Measurements from ENCODE around the gene EDC3. TPM values are rescaled to one million over a fixed set of nuclear protein-coding genes. Genes with fewer than 3 reads are reported as not detected.

Gene EDC3
- polyA plus RNA-seq, 3 donors: 41.8 to 44.1 (median 42.0) TPM

- DNase-seq (ENCODE audit: extremely low read depth in 1 of 11, low read depth in 9 of 11, low spot score in 4 of 11): peak; percentile 21 to 78 (median 33)
Measured at GRCh38 chr15:74723754-74724334, 28.0 kb upstream of the EDC3 start.

DNA sequence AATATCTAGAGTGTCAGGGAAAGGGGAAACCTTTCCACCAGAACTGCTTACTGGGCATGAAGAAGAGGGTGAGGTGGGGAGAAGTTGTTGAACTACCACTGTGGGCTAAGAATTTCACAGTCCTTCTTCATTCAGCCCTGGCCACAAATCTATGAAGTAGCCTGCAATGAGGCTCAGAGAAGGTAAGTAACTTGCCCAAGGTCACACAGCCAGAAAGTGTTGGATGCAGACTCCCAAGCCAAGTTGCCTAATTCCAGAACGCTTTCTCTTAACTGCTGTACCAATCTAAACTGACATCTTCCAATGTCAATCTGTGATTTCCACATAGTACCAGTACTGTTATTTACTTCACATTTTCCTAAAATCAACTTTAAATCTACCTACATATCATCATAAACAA, 27.4 kb upstream of the EDC3 start:
- DNase-seq (ENCODE audit: extremely low read depth in 1 of 11, low read depth in 9 of 11, low spot score in 4 of 11): no peak

DNA sequence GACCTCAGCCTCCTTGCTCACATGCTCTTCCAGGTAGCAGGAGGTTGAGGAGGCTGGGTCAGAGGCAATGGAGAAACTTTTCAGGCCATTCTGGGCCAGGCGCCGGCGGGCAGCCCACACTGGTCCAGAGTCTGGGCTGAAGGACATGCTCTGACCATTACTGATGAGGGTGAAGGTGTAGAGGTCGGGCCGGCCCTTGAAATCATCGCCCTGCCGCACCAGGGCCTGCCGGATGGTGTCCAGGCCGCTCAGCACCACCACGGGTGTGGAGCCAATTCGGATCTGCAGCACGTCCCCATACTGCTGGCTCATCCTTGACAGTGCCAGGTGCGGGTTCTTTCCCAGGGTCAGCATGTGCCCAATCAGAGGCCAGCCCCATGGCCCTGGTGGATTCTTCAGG, 26.8 kb upstream of the EDC3 start:
- no peak for DNase-seq (ENCODE audit: extremely low read depth in 1 of 11, low read depth in 9 of 11, low spot score in 4 of 11)

GRCh38 chr15:74716651-74717050, 20.8 kb upstream of the EDC3 start:
- no peak for DNase-seq (ENCODE audit: extremely low read depth in 1 of 11, low read depth in 9 of 11, low spot score in 4 of 11)

DNA sequence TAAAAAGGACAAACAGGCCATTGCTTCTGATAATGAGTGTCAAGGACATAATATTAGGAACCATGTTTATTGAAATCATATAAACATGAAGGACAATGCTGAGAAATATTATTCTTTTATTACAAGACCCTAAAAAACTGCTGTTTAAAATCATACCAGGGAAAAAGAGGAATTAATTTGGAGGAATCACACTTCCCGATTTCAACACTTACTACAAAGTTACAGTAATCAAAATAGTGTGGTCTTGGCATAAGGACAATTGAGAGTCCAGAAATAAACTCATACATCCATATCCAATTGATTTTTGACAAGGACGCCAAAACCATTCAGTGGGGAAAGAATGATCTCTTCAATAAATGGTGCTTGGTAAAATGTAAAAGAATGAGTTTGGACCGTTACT, 16.5 kb upstream of the EDC3 start:
- DNase-seq (ENCODE audit: extremely low read depth in 1 of 11, low read depth in 9 of 11, low spot score in 4 of 11): no peak

GRCh38 chr15:74710319-74711094, 14.7 kb upstream of the EDC3 start:
- DNase-seq (ENCODE audit: extremely low read depth in 1 of 11, low read depth in 9 of 11, low spot score in 4 of 11): no peak

- no peak for DNase-seq (ENCODE audit: extremely low read depth in 1 of 11, low read depth in 9 of 11, low spot score in 4 of 11)
Measured at GRCh38 chr15:74709892-74710291, 14.1 kb upstream of the EDC3 start.

DNA sequence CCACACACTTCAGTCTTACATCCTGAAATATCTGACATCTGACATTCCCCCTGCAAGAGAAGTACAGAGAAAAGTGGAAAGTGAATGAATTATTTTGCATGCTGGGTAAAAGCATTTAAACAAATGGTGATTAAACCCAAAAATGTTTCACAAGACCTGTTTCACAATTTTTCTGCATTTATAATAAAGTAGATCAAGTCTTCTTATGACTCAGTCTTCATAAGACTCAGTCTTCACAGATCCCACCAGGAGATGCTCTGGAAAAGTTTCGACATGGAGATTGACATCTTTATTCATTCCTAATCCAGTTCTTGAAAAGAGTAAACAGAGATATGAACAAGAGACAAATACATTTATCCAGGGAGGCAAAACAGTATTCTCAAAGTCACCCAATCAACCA, 13.2 kb upstream of the EDC3 start:
- DNase-seq (ENCODE audit: extremely low read depth in 1 of 11, low read depth in 9 of 11, low spot score in 4 of 11): no peak

DNA sequence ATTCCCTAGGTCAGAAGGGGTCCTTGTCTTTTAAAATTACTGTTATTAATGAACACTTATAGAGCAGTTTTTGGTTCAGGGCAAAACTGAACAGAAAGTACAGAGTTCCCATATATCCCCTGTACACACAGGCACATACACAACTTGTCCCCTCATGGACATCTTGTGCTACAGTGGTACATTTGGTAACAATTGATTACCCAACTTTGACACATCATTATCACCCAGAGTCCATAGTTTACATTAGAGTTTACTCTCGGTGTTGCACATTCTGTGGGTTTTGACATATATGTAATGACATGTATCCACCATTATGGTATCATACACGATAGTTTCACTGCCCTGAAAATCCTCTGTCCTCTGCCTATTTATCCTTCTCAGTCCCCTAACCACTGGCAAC, 984 bp upstream of the EDC3 start:
- no peak for DNase-seq (ENCODE audit: extremely low read depth in 1 of 11, low read depth in 9 of 11, low spot score in 4 of 11)

DNA sequence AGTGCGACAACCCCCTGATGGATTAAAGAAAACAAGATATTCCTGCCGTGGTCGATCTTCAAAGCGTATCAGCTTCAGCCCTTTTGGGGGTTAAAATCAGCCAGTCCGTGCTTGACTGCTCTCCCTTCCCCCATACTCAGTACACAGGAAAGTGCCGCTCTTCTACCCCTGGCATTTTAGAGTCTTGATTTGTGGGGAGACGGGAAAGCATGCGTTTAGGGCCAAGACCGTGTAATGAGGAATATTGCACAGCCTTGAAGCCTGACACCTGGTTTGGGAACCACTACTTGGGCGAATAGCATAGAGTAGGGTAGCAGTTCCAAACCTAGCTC, 540 bp upstream of the EDC3 start:
- DNase-seq (ENCODE audit: extremely low read depth in 1 of 11, low read depth in 9 of 11, low spot score in 4 of 11): peak in 3 of 11 donors; percentile 0 to 4 (median 3)

DNA sequence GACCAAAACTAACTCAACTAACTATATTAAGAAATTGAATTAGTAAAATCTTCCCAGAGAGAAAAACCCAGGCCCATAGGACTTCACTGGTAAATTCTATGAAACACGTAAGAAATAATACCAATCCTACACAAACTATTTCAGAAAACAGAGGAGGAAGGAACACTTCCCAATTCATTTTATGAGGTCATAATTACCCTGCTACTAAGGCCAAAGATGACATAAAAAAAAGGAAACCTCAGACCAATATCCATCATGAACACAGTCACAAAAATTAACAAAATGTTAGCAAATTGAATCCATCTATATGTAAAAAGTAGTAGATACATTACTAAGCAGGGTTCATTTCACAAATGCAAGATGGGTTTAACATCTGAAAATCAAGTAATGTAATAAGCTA, 3.5 kb downstream of the EDC3 start:
- no peak for DNase-seq (ENCODE audit: extremely low read depth in 1 of 11, low read depth in 9 of 11, low spot score in 4 of 11)

DNA sequence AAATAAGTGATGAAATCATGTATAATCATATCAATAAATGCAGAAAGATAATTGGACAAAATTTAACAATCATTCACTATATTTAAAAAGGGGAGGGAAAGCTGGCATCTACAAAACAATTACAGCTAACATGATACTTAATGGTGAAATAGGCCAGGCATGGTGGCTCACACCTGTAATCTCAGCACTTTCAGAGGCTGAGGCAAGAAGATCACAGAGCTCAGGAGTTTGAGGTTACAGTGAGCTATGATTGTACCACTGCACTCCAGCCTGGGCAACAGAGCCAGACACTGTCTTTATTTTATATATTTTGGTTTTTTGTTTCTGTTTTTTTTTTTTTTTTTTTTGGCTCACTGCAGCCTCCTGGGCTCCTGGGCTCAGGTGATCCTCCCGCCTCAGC, 12.1 kb downstream of the EDC3 start:
- no peak for DNase-seq (ENCODE audit: extremely low read depth in 1 of 11, low read depth in 9 of 11, low spot score in 4 of 11)

DNA sequence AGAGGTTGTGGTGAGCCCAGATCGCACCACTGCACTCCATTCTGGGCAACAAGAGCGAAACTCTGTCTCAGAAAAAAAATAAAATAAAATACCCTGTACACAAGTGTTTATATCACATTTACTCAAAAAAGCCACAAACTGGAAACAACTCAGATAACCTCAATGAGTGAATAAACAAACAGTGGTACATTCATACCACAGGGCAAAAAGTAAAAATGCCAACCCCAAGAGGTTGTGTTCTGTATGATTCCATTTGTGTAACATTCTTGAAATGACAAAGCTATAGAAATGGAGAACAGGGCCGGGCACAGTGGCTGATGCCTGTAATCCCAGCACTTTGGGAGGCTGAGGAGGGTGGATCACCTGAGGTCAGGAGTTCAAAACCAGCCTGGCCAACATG, 12.9 kb downstream of the EDC3 start:
- no peak for DNase-seq (ENCODE audit: extremely low read depth in 1 of 11, low read depth in 9 of 11, low spot score in 4 of 11)

DNA sequence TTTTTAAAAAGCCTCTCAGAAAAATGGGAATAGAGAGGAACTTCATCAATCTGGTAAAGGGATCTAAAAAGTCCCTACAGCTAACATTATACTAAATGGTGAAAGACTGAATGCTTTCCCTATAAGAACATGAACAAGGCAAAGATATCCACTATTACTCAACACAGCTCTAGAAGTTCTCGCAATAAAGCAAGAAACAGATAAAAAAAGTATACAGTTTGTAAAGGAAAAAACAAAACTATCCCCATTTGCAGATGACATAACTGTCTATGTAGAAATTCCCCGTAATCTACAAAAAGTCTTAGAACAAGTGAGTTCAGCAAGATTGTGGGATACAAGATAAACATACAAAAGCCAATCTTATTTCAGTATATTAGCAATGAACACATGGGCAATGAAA, 15.4 kb downstream of the EDC3 start:
- DNase-seq (ENCODE audit: extremely low read depth in 1 of 11, low read depth in 9 of 11, low spot score in 4 of 11): no peak

GRCh38 chr15:74676801-74677200, 19.0 kb downstream of the EDC3 start:
- no peak for DNase-seq (ENCODE audit: extremely low read depth in 1 of 11, low read depth in 9 of 11, low spot score in 4 of 11)

DNA sequence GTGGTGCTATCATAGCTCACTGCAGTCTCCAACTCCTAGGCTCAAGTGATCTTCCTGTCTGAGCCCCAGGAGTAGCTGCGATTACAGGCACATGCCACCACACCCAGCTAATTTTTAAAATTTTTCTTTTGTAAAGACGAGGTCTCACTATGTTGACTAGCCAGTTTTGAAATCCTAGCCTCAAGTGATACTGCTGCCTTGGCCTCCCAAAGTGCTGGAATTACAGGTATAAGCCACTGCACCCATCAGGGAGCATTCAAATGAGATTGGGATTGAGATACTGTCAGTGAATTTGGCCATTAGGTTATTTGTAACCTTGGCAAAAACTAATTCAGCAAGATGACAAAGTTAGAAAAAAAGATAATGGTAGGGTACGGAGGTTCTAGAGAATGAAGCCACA, 21.7 kb downstream of the EDC3 start:
- DNase-seq (ENCODE audit: extremely low read depth in 1 of 11, low read depth in 9 of 11, low spot score in 4 of 11): no peak

GRCh38 chr15:74669627-74670026, 26.2 kb downstream of the EDC3 start:
- no peak for DNase-seq (ENCODE audit: extremely low read depth in 1 of 11, low read depth in 9 of 11, low spot score in 4 of 11)

- no peak for DNase-seq (ENCODE audit: extremely low read depth in 1 of 11, low read depth in 9 of 11, low spot score in 4 of 11)
Measured at GRCh38 chr15:74667975-74668374, 27.8 kb downstream of the EDC3 start.

GRCh38 chr15:74664670-74665069, 31.2 kb downstream of the EDC3 start:
- DNase-seq (ENCODE audit: extremely low read depth in 1 of 11, low read depth in 9 of 11, low spot score in 4 of 11): no peak

DNA sequence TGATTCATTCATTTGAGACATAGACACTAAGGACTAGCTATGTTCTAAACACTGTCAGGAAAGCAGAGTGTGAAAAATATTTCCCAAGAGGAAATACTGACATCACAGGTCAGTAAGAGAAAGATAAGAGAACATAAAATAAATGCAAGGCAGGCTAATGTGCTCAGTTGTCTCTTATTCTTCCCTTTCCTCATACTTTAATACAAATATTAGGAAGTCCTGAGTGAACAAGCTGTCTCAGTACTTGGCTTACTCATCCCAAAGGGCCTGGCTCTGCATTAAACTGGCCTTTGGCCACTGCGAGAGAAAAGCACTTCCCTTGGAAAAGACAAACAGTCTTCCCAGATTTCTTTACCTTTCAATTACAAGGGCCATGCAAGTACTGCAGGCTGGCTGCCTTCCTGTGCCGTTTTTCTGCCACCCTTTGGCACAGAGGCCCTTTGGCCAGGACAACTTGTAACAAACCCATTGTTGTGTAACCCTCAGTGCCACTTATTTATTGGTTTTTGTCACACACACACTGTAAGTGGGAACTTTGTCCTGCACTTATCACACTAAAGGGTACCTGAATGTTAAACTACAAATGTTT, 31.7 kb downstream of the EDC3 start:
- no peak for DNase-seq (ENCODE audit: extremely low read depth in 1 of 11, low read depth in 9 of 11, low spot score in 4 of 11)
